Lung (tissue), 12 donors: ENCODE measurements around the gene CORO1A. TPM values are rescaled to one million over a fixed set of nuclear protein-coding genes. Genes with fewer than 3 reads are reported as not detected.
"Not testable (repeated sequence)": the region's sequence is repeated elsewhere in the genome, so short reads cannot be mapped to it uniquely, and the experiment has no call there.

Experiments used
- ATAC-seq: fragments of 200-7000 bp; cut with Tn5 transposase; one replicate; pipeline ENCODE4 v1.9.1; 2020; ENCODE audit warnings: moderate number of reproducible peaks; ENCODE audit not compliant: insufficient read depth, low FRiP score
- DNase-seq, 3 donors: peaks; one replicate each; pipeline ENCODE4 v3.0.0-alpha.2; 2013 to 2017
- H3K27ac ChIP-seq, 2 donors: one replicate each; pipeline ENCODE4 v1.5.1; 2013; ENCODE audit warnings: mild to moderate bottlenecking in 2 of 2, moderate library complexity in 2 of 2, control low read depth in 1 of 2, inconsistent platforms in 1 of 2, low read depth in 1 of 2, low read length in 1 of 2
- H3K27me3 ChIP-seq, 3 donors: one replicate each; pipeline ENCODE4 v1.5.1; 2013; ENCODE audit warnings: low read length in 2 of 3; ENCODE audit not compliant: control insufficient read depth in 3 of 3, insufficient read depth in 3 of 3
- H3K36me3 ChIP-seq, 4 donors: one replicate each; pipeline ENCODE4 v1.5.1; 2013; ENCODE audit warnings: low read length in 4 of 4, mild to moderate bottlenecking in 1 of 4, moderate library complexity in 1 of 4; ENCODE audit not compliant: control insufficient read depth in 4 of 4, insufficient read depth in 4 of 4
- H3K4me1 ChIP-seq, 5 donors: one replicate each; pipeline ENCODE4 v1.5.1; 2013; ENCODE audit warnings: low read length in 5 of 5, mild to moderate bottlenecking in 2 of 5, moderate library complexity in 1 of 5; ENCODE audit not compliant: control insufficient read depth in 5 of 5, insufficient read depth in 5 of 5
- H3K4me3 ChIP-seq: one replicate; pipeline ENCODE4 v1.5.1; 2013; ENCODE audit warnings: mild to moderate bottlenecking, control low read depth, moderate library complexity
- H3K9ac ChIP-seq, 2 donors: one replicate each; pipeline ENCODE4 v1.5.1; 2013; ENCODE audit warnings: low read length in 2 of 2, control low read depth in 1 of 2; ENCODE audit not compliant: insufficient read depth in 1 of 2
- H3K9me3 ChIP-seq, 4 donors: one replicate each; pipeline ENCODE4 v1.5.1; 2013; ENCODE audit warnings: low read length in 3 of 4, mild to moderate bottlenecking in 1 of 4, moderate library complexity in 1 of 4; ENCODE audit not compliant: control insufficient read depth in 4 of 4, insufficient read depth in 3 of 4
- CTCF ChIP-seq: IDR thresholded peaks from 2 replicates; pipeline ENCODE4 v1.5.1; 2012; ENCODE audit warnings: mild to moderate bottlenecking; ENCODE audit errors: control extremely low read depth, extremely low read depth
- WGBS, 2 donors: extraction: QIAGEN DNeasy Blood & Tissue Kit; methylation state at CpG; one replicate each; pipeline ENCODE4 v1.1.7; 2013; 5-methylcytosine and 5-hydroxymethylcytosine counted together
- polyA plus RNA-seq, 2 donors: library from polyadenylated mRNA; stranded (reverse); fragments of 200-250 nt; gene quantifications; one replicate each; pipeline ENCODE4 v1.2.1, GENCODE V29; 2013
- total RNA-seq, 2 donors: library from RNA; depleted of rRNA in 1 of 2; stranded (reverse); fragments of >200 nt in 1 of 2; gene quantifications; one replicate each; pipeline ENCODE4 v1.2.1, GENCODE V29; 2014 to 2021
- donor health status: control.
- donor health status: control.
- donor health status: Bipolar disorder and iron deficiency.
- donor health status: healthy.
- donor health status: DM: yes; HTN: yes; CAD: no.

Gene CORO1A
- total and polyA plus RNA-seq, 4 donors = 41.8 to 419 (median 95.5) TPM

GRCh38 chr16:30166202-30166902, 17.1 kb upstream of the CORO1A start:
- DNase-seq (no peak), ATAC-seq (peak; percentile 53)
- H3K4me1 ChIP-seq = no peaks in the 10 kb centered on the region
- no peak overlapping the region for H3K27ac ChIP-seq
- no peak overlapping the region for H3K4me3 ChIP-seq
- no peaks in the 10 kb centered on the region for H3K27me3 ChIP-seq
- no peak overlapping the region for H3K9ac ChIP-seq
- no peak for TF ChIP-seq CTCF
- H3K9me3 ChIP-seq = no peaks in the 10 kb centered on the region
- 57 to 75% methylated on average over 11 of the region's 11 CpGs for WGBS, 2 donors
- no peaks in the 10 kb centered on the region for H3K36me3 ChIP-seq

- WGBS, 2 donors = 50 to 78% methylated on average over 1 to 15 of the region's 29 CpGs
- not testable (repeated sequence) for DNase-seq
Measured at GRCh38 chr16:30168746-30169145, 14.7 kb upstream of the CORO1A start.

DNA sequence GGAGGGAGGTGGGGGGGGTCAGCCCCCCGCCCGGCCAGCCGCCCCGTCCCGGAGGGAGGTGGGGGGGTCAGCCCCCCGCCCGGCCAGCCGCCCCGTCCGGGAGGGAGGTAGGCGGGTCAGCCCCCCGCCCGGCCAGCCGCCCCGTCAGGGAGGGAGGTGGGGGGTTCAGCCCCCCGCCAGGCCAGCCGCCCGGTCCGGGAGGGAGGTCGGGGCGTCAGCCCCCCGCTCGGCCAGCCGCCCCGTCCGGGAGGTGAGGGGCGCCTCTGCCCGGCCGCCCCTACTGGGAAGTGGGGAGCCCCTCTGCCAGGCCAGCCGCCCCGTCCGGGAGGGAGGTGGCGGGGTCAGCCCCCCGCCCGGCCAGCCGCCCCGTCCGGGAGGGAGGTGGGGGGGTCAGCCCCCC, 14.0 kb upstream of the CORO1A start:
- H3K9ac ChIP-seq, H3K36me3 ChIP-seq, H3K4me3 ChIP-seq, H3K4me1 ChIP-seq, H3K27me3 ChIP-seq, ATAC-seq, H3K9me3 ChIP-seq, H3K27ac ChIP-seq, DNase-seq: not testable (repeated sequence)
- WGBS, 2 donors = 94 to 98% methylated on average over 16 to 37 of the region's 38 CpGs

More at GRCh38 chr16:30168746-30169145, 14.7 kb upstream of the CORO1A start:
- H3K36me3 ChIP-seq, H3K9ac ChIP-seq, H3K4me1 ChIP-seq, H3K27me3 ChIP-seq, H3K4me3 ChIP-seq, H3K27ac ChIP-seq, H3K9me3 ChIP-seq, ATAC-seq: not testable (repeated sequence)

GRCh38 chr16:30170145-30170544, 13.3 kb upstream of the CORO1A start:
- not testable (repeated sequence) for H3K9me3 ChIP-seq, H3K4me3 ChIP-seq, H3K27me3 ChIP-seq, H3K4me1 ChIP-seq, DNase-seq, H3K9ac ChIP-seq, ATAC-seq, H3K36me3 ChIP-seq, H3K27ac ChIP-seq
- WGBS, 2 donors = 88 to 94% methylated on average over 15 to 24 of the region's 31 CpGs

DNA sequence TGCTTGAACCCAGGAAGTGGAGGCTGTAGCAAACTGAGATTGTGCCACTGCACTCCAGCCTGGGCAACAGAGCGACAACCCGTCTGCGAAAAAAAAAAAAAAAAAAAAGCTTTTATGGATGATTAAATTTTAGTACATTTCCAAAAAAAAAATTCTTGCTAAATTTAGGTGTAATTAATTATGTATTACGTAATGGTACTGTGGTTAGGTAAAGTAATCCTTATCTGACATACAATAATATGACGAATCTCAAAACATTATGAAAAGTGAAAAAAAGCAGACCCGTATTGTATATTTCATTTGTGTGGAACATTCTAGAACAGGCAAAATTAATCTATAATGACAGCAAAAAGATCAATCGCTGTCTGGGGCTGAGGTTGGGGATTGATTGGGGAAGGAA, 10.3 kb upstream of the CORO1A start:
- Histone ChIP-seq H3K27ac (no peak overlapping the region), H3K36me3 (no peaks in the 10 kb centered on the region), H3K4me1 (no peaks in the 10 kb centered on the region), H3K27me3 (no peaks in the 10 kb centered on the region), H3K9ac (no peak overlapping the region), H3K9me3 (no peaks in the 10 kb centered on the region), H3K4me3 (no peak overlapping the region)
- DNase-seq = no peak
- 78 to 81% methylated on average over 7 of the region's 7 CpGs for WGBS, 2 donors
- no peak for ATAC-seq
- TF ChIP-seq CTCF = no peak

DNA sequence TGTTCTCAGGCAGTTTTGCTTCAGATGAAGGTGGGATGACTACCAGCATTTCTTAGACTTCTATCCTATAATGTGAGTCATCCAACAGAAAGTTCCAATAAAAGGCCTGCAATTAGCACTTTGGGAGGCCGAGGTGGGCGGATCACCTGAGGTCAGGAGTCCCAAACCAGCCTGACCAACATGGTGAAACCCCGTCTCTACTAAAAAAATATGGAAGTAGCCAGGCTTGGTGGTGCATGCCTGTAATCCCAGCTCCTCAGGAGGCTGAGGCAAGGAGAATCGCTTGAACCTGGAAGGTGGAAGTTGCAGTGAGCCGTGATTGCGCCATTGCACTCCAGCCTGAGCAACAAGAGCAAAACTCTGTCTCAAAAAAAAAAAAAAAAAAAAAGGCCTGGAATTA, 6.5 kb upstream of the CORO1A start:
- H3K9me3 ChIP-seq, H3K4me1 ChIP-seq, H3K27me3 ChIP-seq, H3K27ac ChIP-seq, H3K4me3 ChIP-seq, H3K36me3 ChIP-seq, ATAC-seq, H3K9ac ChIP-seq, DNase-seq: not testable (repeated sequence)
- WGBS, 2 donors = 47 to 73% methylated on average over 6 of the region's 6 CpGs
